ENCODE data around the gene PRXL2A. TPM values are rescaled to one million over a fixed set of nuclear protein-coding genes. Genes with fewer than 3 reads are reported as not detected.
A peak's percentile ranks its signal among the peaks of the same experiment; 100 is the strongest.
"Not testable (repeated sequence)": the region's sequence is repeated elsewhere in the genome, so short reads cannot be mapped to it uniquely, and the experiment has no call there.

Gene PRXL2A
- total RNA-seq, 1 donor from 2014 or later = 52.0 TPM

GRCh38 chr10:80415734-80416478, 7.6 kb downstream of the PRXL2A start:
- TF ChIP-seq CTCF (conservative IDR thresholded peaks at IDR 0.05; ENCODE audit: low read depth, low read length) = no peak
- DNase-seq (ENCODE audit: low read depth) = peak; percentile 46
- H3K4me3 ChIP-seq (ENCODE audit: low read depth, low read length) = peak overlapping the region; percentile 22

- no peak for TF ChIP-seq CTCF (conservative IDR thresholded peaks at IDR 0.05; ENCODE audit: low read depth, low read length)
- no peak for DNase-seq (ENCODE audit: low read depth)
Measured at GRCh38 chr10:80416479-80417098, 8.2 kb downstream of the PRXL2A start.

GRCh38 chr10:80417256-80417655, 8.9 kb downstream of the PRXL2A start:
- not testable (repeated sequence) for DNase-seq (ENCODE audit: low read depth); H3K4me3 ChIP-seq (ENCODE audit: low read depth, low read length)

More at GRCh38 chr10:80416479-80417098, 8.2 kb downstream of the PRXL2A start:
- H3K4me3 ChIP-seq (ENCODE audit: low read depth, low read length) = peak overlapping the region; percentile 22

GRCh38 chr10:80421050-80421706, 12.8 kb downstream of the PRXL2A start:
- no peak for TF ChIP-seq CTCF (conservative IDR thresholded peaks at IDR 0.05; ENCODE audit: low read depth, low read length)
- H3K4me3 ChIP-seq (ENCODE audit: low read depth, low read length) = no peak overlapping the region
- no peak for DNase-seq (ENCODE audit: low read depth)

- TF ChIP-seq CTCF (conservative IDR thresholded peaks at IDR 0.05; ENCODE audit: low read depth, low read length) = no peak
- no peak overlapping the region for H3K4me3 ChIP-seq (ENCODE audit: low read depth, low read length)
- no peak for DNase-seq (ENCODE audit: low read depth)
Measured at GRCh38 chr10:80421707-80422536, 13.6 kb downstream of the PRXL2A start.

GRCh38 chr10:80425901-80426300, 17.6 kb downstream of the PRXL2A start:
- no peak overlapping the region for H3K4me3 ChIP-seq (ENCODE audit: low read depth, low read length)
- no peak for DNase-seq (ENCODE audit: low read depth)
- no peak for TF ChIP-seq CTCF (conservative IDR thresholded peaks at IDR 0.05; ENCODE audit: low read depth, low read length)

- no peak for DNase-seq (ENCODE audit: low read depth)
- no peak overlapping the region for H3K4me3 ChIP-seq (ENCODE audit: low read depth, low read length)
- TF ChIP-seq CTCF (conservative IDR thresholded peaks at IDR 0.05; ENCODE audit: low read depth, low read length) = no peak
Measured at GRCh38 chr10:80427541-80427940, 19.2 kb downstream of the PRXL2A start.

Data from epithelial cell of proximal tubule (primary cell).